GM23248 (cell line): ENCODE measurements around the gene GLYR1. TPM values are rescaled to one million over a fixed set of nuclear protein-coding genes. Genes with fewer than 3 reads are reported as not detected.

ENCODE experiments used
- DNase-seq: peaks from one replicate; pipeline ENCODE4 v3.0.0-alpha.2; 2015
- H2AFZ ChIP-seq: fragments of 200-600 bp; sonication (generic); 2 replicates; pipeline ENCODE4 v1.6.1; 2016; ENCODE audit warnings: antibody characterized with exemption
- H3F3A ChIP-seq: fragments of 200-600 bp; sonication (generic); 2 replicates; pipeline ENCODE4 v1.6.1; 2016; ENCODE audit warnings: mild to moderate bottlenecking, antibody characterized with exemption, mixed run types; ENCODE audit not compliant: insufficient read depth
- H3K27ac ChIP-seq: fragments of 200-600 bp; sonication (generic); 2 replicates; pipeline ENCODE4 v1.5.1; 2016; ENCODE audit warnings: mild to moderate bottlenecking
- H3K27me3 ChIP-seq: fragments of 200-600 bp; sonication (generic); replicated peaks from 2 replicates; pipeline ENCODE4 v1.6.1; 2016; ENCODE audit warnings: mild to moderate bottlenecking; ENCODE audit not compliant: insufficient read depth
- H3K36me3 ChIP-seq: fragments of 200-600 bp; sonication (generic); 2 replicates; pipeline ENCODE4 v1.6.1; 2016; ENCODE audit warnings: low read depth, mild to moderate bottlenecking
- H3K4me1 ChIP-seq: fragments of 200-600 bp; sonication (generic); 2 replicates; pipeline ENCODE4 v1.6.1; 2016; ENCODE audit warnings: mild to moderate bottlenecking; ENCODE audit not compliant: insufficient read depth
- H3K4me2 ChIP-seq: fragments of 200-600 bp; sonication (generic); one replicate; pipeline ENCODE4 v1.6.1; 2016; ENCODE audit warnings: mild to moderate bottlenecking; ENCODE audit not compliant: unreplicated experiment
- H3K4me3 ChIP-seq: fragments of 200-600 bp; sonication (generic); 2 replicates; pipeline ENCODE4 v1.5.1; 2016; ENCODE audit warnings: mild to moderate bottlenecking
- H3K79me2 ChIP-seq: fragments of 200-600 bp; sonication (generic); 2 replicates; pipeline ENCODE4 v1.6.1; 2016; ENCODE audit warnings: mild to moderate bottlenecking; ENCODE audit not compliant: insufficient read depth
- H3K9ac ChIP-seq: fragments of 200-600 bp; sonication (generic); 2 replicates; pipeline ENCODE4 v1.6.1; 2016; ENCODE audit warnings: mild to moderate bottlenecking
- H3K9me2 ChIP-seq: fragments of 200-600 bp; sonication (generic); 2 replicates; pipeline ENCODE4 v1.6.1; 2016; ENCODE audit warnings: mixed run types, mild to moderate bottlenecking, moderate library complexity; ENCODE audit not compliant: insufficient read depth
- H3K9me3 ChIP-seq: fragments of 200-600 bp; sonication (generic); one replicate; pipeline ENCODE4 v1.6.1; 2017; ENCODE audit warnings: low read depth
- H4K20me1 ChIP-seq: fragments of 200-600 bp; sonication (generic); 2 replicates; pipeline ENCODE4 v1.6.0; 2016; ENCODE audit not compliant: insufficient read depth
- EZH2 ChIP-seq: fragments of 200-600 bp; sonication (generic); IDR thresholded peaks from 2 replicates; pipeline ENCODE4 v1.6.1; 2018; ENCODE audit warnings: antibody characterized with exemption, mild to moderate bottlenecking; ENCODE audit not compliant: insufficient read depth, poor library complexity, severe bottlenecking
- EZH2phosphoT487 ChIP-seq: fragments of 200-600 bp; sonication (generic); IDR thresholded peaks from 2 replicates; pipeline ENCODE4 v1.6.1; 2018; ENCODE audit warnings: antibody characterized with exemption, moderate library complexity, mild to moderate bottlenecking, low read depth; ENCODE audit not compliant: insufficient read depth
- WGBS, 2 experiments: methylation state at CpG; one replicate each; pipeline ENCODE4 v1.1.6; 2015 to 2017; ENCODE audit warnings: low lambda C conversion rate in 2 of 2, low coverage in 1 of 2; ENCODE audit errors: missing lambda C conversion rate in 2 of 2; 5-methylcytosine and 5-hydroxymethylcytosine counted together
- in situ Hi-C: fragments of 300-500 bp; cut with MboI; formaldehyde crosslinking; loops from 2 replicates; pipeline ENCODE4 v1.15.0; 2020
- polyA plus RNA-seq: library from polyadenylated mRNA; unstranded; fragments of >200 nt; fragmentation: Nextera tagmentation; extraction: Ambion mirVana; gene quantifications from 2 replicates; pipeline ENCODE4 v1.2.1, GENCODE V29; 2016
- total RNA-seq: library from RNA; depleted of rRNA; stranded (reverse); fragments of >200 nt; shearing (Covaris generic); gene quantifications from 2 replicates; pipeline ENCODE4 v1.2.3, GENCODE V29; 2014

GLYR1 gene
- total and polyA plus RNA-seq, 2 experiments from 2014 or later: 31.2 to 39.9 TPM

GRCh38 chr16:4777339-4778049 is 69.6 kb downstream of the GLYR1 start:
- H3K27me3 ChIP-seq: no peaks in the 10 kb centered on the region
- in situ Hi-C loops: no loop called here

GRCh38 chr16:4776141-4776705 is 70.9 kb downstream of the GLYR1 start:
- Histone ChIP-seq H3K9me2 (no peaks in the 10 kb centered on the region), H3K9me3 (no peaks in the 10 kb centered on the region), H3K4me3 (no peak overlapping the region), H3K4me2 (no peak overlapping the region), H3K4me1 (no peaks in the 10 kb centered on the region), H3K27ac (no peak overlapping the region), H3K9ac (no peak overlapping the region), H2AFZ (no peak overlapping the region), H4K20me1 (no peaks in the 10 kb centered on the region), H3K79me2 (no peaks in the 10 kb centered on the region), H3K36me3 (no peaks in the 10 kb centered on the region), H3K27me3 (no peaks in the 10 kb centered on the region), H3F3A (no peaks in the 10 kb centered on the region)
- 74 to 78% methylated on average over 2 of the region's 2 CpGs for WGBS, 2 experiments
- DNase-seq: no peak
- no peak for TF ChIP-seq EZH2
- no peak for TF ChIP-seq EZH2phosphoT487
- in situ Hi-C loops: no loop called here

More at GRCh38 chr16:4777339-4778049, 69.6 kb downstream of the GLYR1 start:
- Histone ChIP-seq H3K9me2 (no peaks in the 10 kb centered on the region), H3K79me2 (no peaks in the 10 kb centered on the region), H3K4me3 (no peak overlapping the region), H4K20me1 (no peaks in the 10 kb centered on the region), H3F3A (no peaks in the 10 kb centered on the region), H3K36me3 (no peaks in the 10 kb centered on the region), H3K4me2 (no peak overlapping the region), H3K9me3 (no peaks in the 10 kb centered on the region), H3K4me1 (no peaks in the 10 kb centered on the region), H3K9ac (no peak overlapping the region), H3K27ac (no peak overlapping the region), H2AFZ (no peak overlapping the region)
- no peak for DNase-seq
- TF ChIP-seq EZH2phosphoT487 (no peak), EZH2 (no peak)
- 70 to 76% methylated on average over 17 of the region's 17 CpGs for WGBS, 2 experiments

GRCh38 chr16:4775005-4775404 is 72.1 kb downstream of the GLYR1 start:
- no peaks in the 10 kb centered on the region for H3K79me2 ChIP-seq
- no peaks in the 10 kb centered on the region for H3K9me2 ChIP-seq
- no peak overlapping the region for H3K4me3 ChIP-seq
- H3F3A ChIP-seq: no peaks in the 10 kb centered on the region
- no peak for TF ChIP-seq EZH2phosphoT487
- TF ChIP-seq EZH2: no peak
- H3K27ac ChIP-seq: no peak overlapping the region
- H3K4me1 ChIP-seq: no peaks in the 10 kb centered on the region
- WGBS, 2 experiments: 70 to 80% methylated on average over 4 to 8 of the region's 13 CpGs
- H3K9me3 ChIP-seq: no peaks in the 10 kb centered on the region
- H3K4me2 ChIP-seq: no peak overlapping the region
- no peak for DNase-seq
- H3K36me3 ChIP-seq: no peaks in the 10 kb centered on the region
- H2AFZ ChIP-seq: no peak overlapping the region
- no peaks in the 10 kb centered on the region for H3K27me3 ChIP-seq
- H3K9ac ChIP-seq: no peak overlapping the region
- H4K20me1 ChIP-seq: no peaks in the 10 kb centered on the region
- in situ Hi-C loops: no loop called here

GRCh38 chr16:4772351-4772750 is 74.7 kb downstream of the GLYR1 start:
- H3K9ac ChIP-seq: no peak overlapping the region
- H3K27ac ChIP-seq: no peak overlapping the region

More at GRCh38 chr16:4772351-4772750, 74.7 kb downstream of the GLYR1 start:
- WGBS, 2 experiments: 66 to 69% methylated on average over 5 of the region's 5 CpGs
- Histone ChIP-seq H3K4me2 (no peak overlapping the region), H3K36me3 (no peaks in the 10 kb centered on the region), H3K4me3 (no peak overlapping the region), H4K20me1 (no peaks in the 10 kb centered on the region), H2AFZ (no peak overlapping the region), H3K9me3 (no peaks in the 10 kb centered on the region), H3K79me2 (no peaks in the 10 kb centered on the region), H3K9me2 (no peaks in the 10 kb centered on the region), H3K27me3 (no peaks in the 10 kb centered on the region), H3F3A (peaks cover 8% of the 10 kb centered on the region; the same call in 1 of the 2 replicates), H3K4me1 (no peaks in the 10 kb centered on the region)
- in situ Hi-C loops: no loop called here
- DNase-seq: no peak
- TF ChIP-seq EZH2: no peak
- no peak for TF ChIP-seq EZH2phosphoT487
